GM18526 (cell line): ENCODE measurements around the gene EYS.

Experiments used
- POLR2A ChIP-seq: IDR thresholded peaks from 3 replicates; pipeline ENCODE4 v1.6.1; 2011; ENCODE audit not compliant: insufficient read length; ENCODE audit errors: extremely low read depth

EYS gene

GRCh38 chr6:64681416-64682160 is 1025.4 kb downstream of the EYS start:
- TF ChIP-seq POLR2A = no peak

- no peak for TF ChIP-seq POLR2A
Observed at GRCh38 chr6:64680446-64680845, 1026.6 kb downstream of the EYS start.

- TF ChIP-seq POLR2A = no peak
Observed at GRCh38 chr6:64679416-64679815, 1027.6 kb downstream of the EYS start.

- no peak for TF ChIP-seq POLR2A
Observed at GRCh38 chr6:64672651-64673050, 1034.4 kb downstream of the EYS start.

DNA sequence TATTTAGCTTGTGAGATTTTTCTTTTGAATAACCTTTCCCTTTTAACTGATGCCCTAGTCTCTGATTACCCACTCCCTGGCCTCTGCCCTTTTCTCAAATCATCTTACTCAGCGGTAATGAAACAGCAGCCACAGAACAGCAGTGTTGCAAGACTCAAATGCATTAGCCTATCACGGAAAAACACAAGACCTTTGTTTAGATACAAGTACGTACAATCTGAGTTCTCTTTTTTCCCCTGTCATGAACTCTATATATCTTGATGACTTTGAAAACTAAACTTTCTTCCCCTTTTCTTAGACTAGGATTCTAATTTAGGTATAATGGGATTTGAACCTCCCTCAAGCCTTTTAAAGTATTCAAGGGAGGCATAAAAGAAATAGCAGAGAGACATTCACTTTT is 1034.9 kb downstream of the EYS start:
- TF ChIP-seq POLR2A = no peak

DNA sequence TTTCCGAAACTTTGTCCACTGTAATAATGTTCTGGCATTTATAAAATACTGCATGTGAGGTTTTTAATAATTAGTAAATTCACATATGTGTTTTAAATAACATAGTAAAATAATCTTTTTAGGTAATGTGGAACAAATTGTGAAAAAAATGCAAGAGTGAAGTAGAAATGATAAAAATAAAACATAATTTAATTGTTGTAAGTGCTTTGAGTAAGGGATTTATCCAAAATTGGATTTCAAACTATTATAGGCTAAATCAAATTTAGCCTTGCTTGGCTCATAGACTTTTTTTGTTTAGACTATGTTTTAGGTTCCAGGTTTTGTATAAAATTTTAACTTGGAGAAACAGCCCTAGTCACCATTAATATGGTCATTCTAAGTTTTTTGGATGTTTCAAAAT is 1041.9 kb downstream of the EYS start:
- TF ChIP-seq POLR2A = no peak

- TF ChIP-seq POLR2A = no peak
Observed at GRCh38 chr6:64664480-64664879, 1042.5 kb downstream of the EYS start.

- no peak for TF ChIP-seq POLR2A
Observed at GRCh38 chr6:64644024-64644423, 1063.0 kb downstream of the EYS start.

DNA sequence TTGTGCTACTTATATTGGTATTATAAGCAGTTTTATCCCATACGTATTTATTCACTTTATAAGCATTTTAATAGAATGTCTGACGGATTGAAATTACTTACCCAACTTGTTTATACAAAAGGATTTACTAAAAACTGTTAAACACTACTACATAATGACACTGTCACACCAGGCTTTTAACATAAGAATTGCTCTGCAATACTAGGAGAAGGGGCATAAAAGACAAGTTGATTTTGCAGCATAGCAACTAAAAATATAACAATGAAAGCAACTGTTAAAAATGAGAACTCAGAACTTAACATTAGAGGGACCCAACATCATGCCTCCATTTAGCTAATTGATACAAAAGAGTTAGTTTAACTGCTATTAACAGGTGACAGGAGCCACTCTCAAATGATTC is 1076.1 kb downstream of the EYS start:
- no peak for TF ChIP-seq POLR2A

DNA sequence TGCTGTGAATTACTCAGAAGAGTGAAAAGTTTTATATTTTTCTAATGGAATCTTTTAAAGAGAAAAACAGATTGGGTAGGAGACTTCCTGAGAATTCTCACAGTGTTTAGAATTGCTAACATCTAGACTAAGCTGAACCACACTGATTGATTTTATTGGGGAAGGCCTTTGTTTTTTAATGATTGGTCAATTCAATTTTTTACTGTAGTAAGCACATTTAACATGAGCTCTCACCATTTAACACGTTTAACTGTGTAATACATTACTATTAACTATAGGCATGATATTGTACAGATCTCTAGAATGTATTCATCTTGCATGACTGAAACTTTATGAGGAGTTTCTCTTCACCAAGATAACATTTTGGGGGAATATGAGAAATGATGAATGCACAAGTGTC is 1084.1 kb downstream of the EYS start:
- no peak for TF ChIP-seq POLR2A

GRCh38 chr6:64602993-64603392 is 1104.0 kb downstream of the EYS start:
- TF ChIP-seq POLR2A = no peak

- no peak for TF ChIP-seq POLR2A
Observed at GRCh38 chr6:64591676-64592036, 1115.4 kb downstream of the EYS start.

DNA sequence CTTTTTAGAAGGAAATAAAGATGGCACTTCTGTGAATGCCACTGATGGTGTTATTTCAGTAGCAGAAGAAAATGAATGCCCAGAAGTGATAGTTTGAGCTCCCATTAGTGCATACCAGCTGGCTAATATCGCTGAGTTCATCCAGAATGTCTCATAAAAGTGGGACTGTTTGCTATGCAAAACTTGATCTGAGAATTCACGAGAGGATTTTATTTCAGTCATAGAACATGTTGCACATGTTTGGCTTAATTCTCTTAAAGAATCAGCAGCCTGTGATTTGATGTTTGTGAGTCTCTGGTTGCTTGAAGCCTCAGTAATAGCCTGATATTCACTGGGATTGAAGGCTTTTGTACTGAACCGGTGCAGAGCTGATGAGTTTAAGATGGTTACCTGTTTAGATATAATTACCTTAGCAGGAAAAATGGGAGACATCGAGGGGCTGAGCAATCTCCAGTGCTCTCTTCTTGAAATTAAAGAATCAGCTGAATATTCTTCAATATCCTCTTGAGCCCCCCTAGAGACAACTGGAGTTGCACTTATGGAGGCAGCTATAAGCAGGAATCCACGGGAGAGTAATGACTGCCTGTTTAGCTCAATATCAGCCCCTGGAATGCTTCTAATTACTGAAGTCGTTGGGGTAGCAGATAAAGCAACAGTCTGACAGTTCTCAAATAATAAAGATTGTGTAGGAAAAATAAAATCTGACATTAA is 1115.9 kb downstream of the EYS start:
- TF ChIP-seq POLR2A = no peak

DNA sequence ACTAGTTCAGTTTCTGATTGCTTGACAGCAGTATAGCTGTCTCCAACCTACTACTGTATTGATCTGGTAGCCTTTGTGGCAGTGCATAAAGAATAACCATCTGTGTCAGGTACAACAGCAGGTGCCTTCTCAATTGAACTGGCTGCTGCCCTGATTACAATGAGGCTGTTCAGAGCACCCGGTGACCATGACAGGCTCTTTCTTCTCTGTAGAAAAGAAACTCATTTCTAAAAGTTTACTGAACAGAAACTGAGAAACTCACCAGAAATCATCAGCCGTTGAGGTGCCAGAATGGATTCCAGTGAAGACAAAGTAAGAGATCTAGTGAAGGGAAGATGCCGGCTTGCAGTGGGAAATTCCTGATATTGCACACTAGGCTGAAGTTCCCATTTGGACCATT is 1117.1 kb downstream of the EYS start:
- TF ChIP-seq POLR2A = no peak

DNA sequence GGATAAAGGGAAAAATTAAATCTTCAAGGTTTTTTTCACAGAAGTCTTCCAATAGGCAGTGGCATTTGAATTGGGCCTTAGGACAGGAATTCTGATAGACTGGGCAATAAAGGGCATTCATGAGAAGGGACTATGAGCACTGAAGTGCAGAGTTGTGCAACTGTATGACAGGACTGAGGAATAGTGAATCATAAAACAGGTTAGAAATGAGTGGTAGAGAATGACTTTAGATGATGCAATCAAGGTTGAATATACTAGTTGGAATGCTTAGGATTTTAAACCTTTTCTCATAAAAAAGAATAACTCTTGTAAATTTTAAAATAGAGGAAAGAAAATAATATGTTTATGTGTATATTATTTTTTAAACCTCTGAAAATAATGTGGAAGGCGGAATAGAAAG is 1126.7 kb downstream of the EYS start:
- TF ChIP-seq POLR2A = no peak

- no peak for TF ChIP-seq POLR2A
Observed at GRCh38 chr6:64553249-64553786, 1153.7 kb downstream of the EYS start.
